Stimulated activated CD4-positive, alpha-beta T cell treated with anti-CD3 and anti-CD28 coated beads, TNF-alpha, amount 100 ng/mL, for 4 hours (primary cell): Measurements from ENCODE around the gene CLRN3.

Experiments
- DNase-seq, 3 experiments: peaks; one replicate each; pipeline ENCODE4 v3.0.0-alpha.2; 2020; ENCODE audit warnings: low read depth in 3 of 3

CLRN3 gene

DNA sequence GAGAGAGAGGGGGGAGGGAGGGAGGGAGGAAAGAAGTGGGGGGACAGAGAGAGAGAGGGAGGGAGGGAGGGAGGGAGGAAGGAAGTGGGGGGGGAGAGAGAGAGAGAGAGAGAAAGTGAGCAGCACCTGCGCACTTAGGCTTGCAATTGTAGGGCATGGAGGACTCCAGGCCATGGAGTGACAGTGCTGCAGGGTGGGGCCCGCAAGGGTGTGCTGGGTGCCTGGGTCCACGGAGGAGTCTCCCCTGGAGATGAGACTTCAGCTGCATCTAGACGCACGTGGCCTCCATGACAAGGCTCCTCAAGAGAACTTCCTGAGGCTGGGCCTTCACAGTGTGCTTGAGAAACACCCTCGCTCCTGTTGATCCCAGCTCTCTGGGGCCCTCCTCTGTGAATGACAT is 44.5 kb downstream of the CLRN3 start:
- DNase-seq, result no peak

GRCh38 chr10:127845756-127846155 is 47.0 kb downstream of the CLRN3 start:
- DNase-seq, result no peak

GRCh38 chr10:127840884-127841283 is 51.9 kb downstream of the CLRN3 start:
- no peak for DNase-seq

GRCh38 chr10:127836966-127837365 is 55.8 kb downstream of the CLRN3 start:
- DNase-seq, result no peak

DNA sequence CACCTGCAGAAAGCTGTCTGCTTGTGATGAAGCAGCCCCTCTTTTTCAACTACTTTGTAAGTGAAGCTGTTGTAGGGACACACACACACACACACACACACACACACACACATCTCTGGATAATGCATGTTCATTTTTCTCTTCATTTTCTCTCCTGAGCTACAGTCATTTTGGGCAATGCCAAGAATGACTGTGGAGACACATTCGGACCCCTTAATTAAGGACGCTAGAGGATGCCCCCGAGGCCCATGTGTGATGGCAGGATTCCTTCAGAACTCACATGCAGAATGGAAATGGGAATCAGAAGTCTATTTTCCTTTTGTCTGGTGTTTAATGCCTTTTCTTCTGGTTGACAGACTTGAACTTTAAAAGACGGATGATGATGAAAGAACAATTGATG is 56.6 kb downstream of the CLRN3 start:
- no peak for DNase-seq

DNA sequence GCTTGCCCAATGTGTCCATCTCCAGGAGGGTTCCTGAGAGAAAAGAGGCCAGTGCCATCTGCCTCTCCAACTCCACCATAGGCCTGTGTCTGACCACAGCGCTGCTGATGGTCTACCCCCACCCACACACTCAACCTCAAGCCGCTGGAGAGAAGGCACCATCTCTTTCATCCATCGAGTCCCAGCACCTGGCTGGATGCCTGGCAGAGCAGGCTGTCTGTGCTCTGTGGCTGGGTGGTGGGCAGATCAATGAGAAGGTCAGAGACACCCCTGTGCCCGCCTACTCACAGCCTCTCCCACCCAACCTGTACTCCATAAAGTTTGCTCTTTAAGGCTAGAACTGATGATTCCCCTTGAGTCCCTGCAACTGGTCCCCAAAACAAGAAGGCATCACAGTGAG is 58.0 kb downstream of the CLRN3 start:
- no peak for DNase-seq

GRCh38 chr10:127834221-127834620 is 58.5 kb downstream of the CLRN3 start:
- DNase-seq, result no peak

DNA sequence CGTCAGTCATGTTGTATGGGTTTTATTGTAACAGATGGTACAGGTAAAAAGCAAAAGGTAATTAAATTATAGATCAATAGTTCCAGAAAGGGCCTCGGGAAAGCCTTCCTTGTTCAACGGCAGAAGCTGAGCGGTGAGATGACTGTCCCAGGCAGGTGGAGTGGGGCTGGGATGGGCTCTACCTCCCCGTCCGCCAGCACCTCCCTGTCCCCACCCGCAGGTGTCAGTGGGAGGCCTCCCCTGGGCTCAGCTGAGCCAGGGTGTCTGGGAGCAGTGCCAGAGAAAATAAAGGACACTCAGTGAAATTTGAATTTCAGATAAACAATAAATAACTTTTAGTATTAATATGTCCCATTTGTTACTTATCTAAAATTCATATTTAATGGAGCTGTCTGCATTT is 58.9 kb downstream of the CLRN3 start:
- DNase-seq, result no peak

DNA sequence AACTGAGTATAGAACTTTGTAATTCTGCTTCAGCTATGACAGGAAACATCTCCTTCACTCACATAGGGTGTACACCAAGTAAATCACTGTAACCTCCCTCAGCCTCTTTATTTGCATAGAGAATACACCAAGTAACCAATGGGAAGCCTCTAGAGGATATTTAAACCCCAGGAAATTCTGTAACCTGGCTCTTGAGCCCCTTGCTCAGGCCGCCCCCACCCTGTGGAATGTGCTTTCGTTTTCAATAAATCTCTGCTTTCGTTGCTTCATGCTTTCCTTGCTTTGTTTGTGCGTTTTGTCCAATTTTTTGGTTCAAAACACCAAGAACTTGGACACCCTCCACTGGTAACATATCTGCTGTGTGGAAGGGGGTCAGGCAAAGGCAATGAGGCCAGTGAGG is 60.2 kb downstream of the CLRN3 start:
- no peak for DNase-seq

GRCh38 chr10:127830414-127830813 is 62.3 kb downstream of the CLRN3 start:
- no peak for DNase-seq
